ENCODE data around the gene PSORS1C1.

PSORS1C1 gene

GRCh38 chr6:31096656-31097055, 17.9 kb upstream of the PSORS1C1 start:
- no peak for FAIRE-seq
- no peak for DNase-seq (ENCODE audit: insufficient read length, low spot score)
- TF ChIP-seq CTCF (IDR thresholded peaks at IDR 0.05; ENCODE audit: insufficient read depth, missing control alignments): no peak

GRCh38 chr6:31098449-31098938, 16.1 kb upstream of the PSORS1C1 start:
- FAIRE-seq (no peak), DNase-seq (ENCODE audit: insufficient read length, low spot score) (no peak)
- no peak for TF ChIP-seq CTCF (IDR thresholded peaks at IDR 0.05; ENCODE audit: insufficient read depth, missing control alignments)

GRCh38 chr6:31103136-31103535, 11.5 kb upstream of the PSORS1C1 start:
- DNase-seq (ENCODE audit: insufficient read length, low spot score) (no peak), FAIRE-seq (no peak)
- TF ChIP-seq CTCF (IDR thresholded peaks at IDR 0.05; ENCODE audit: insufficient read depth, missing control alignments): no peak

- TF ChIP-seq CTCF (IDR thresholded peaks at IDR 0.05; ENCODE audit: insufficient read depth, missing control alignments): no peak
- no peak for FAIRE-seq
- no peak for DNase-seq (ENCODE audit: insufficient read length, low spot score)
Observed at GRCh38 chr6:31107052-31107451, 7.5 kb upstream of the PSORS1C1 start.

- DNase-seq (ENCODE audit: insufficient read length, low spot score): no peak
- no peak for TF ChIP-seq CTCF (IDR thresholded peaks at IDR 0.05; ENCODE audit: insufficient read depth, missing control alignments)
- no peak for FAIRE-seq
Observed at GRCh38 chr6:31110825-31111582, 3.6 kb upstream of the PSORS1C1 start.

- TF ChIP-seq CTCF (IDR thresholded peaks at IDR 0.05; ENCODE audit: insufficient read depth, missing control alignments): no peak
- FAIRE-seq (no peak), DNase-seq (ENCODE audit: insufficient read length, low spot score) (no peak)
Observed at GRCh38 chr6:31111712-31112111, 2.9 kb upstream of the PSORS1C1 start.

- no peak for FAIRE-seq
- TF ChIP-seq CTCF (IDR thresholded peaks at IDR 0.05; ENCODE audit: insufficient read depth, missing control alignments): no peak
- DNase-seq (ENCODE audit: insufficient read length, low spot score): no peak
Observed at GRCh38 chr6:31112478-31112877, 2.1 kb upstream of the PSORS1C1 start, which contains the start of gene C6orf15. C6orf15 (minus strand) TSS chr6:31112575; CDS start chr6:31112555, 20 bp downstream.

Measured in D721Med (cell line).